Activated B cell treated with CpG ODN at 0.5 μM for 24 hours (primary cell): Measurements from ENCODE around the gene ARHGAP21. TPM values are rescaled to one million over a fixed set of nuclear protein-coding genes. Genes with fewer than 3 reads are reported as not detected.
"Not testable (repeated sequence)": the region's sequence is repeated elsewhere in the genome, so short reads cannot be mapped to it uniquely, and the experiment has no call there.

Source experiments
- ATAC-seq: fragments of 200-7000 bp; cut with Tn5 transposase; one replicate; pipeline ENCODE4 v1.10.0; 2021; ENCODE audit warnings: low read depth, mild to moderate bottlenecking, moderate library complexity
- CTCF ChIA-PET: fragments of 350-600 bp; sonication (Branson Sonifier 250); formaldehyde crosslinking; loops from one replicate; lab custom pipeline; 2021; ENCODE audit warnings: antibody characterized with exemption; lab: Charles Lee
- POLR2A ChIA-PET: fragments of 350-600 bp; sonication (Branson Sonifier 250); formaldehyde crosslinking; loops from one replicate; lab custom pipeline; 2021; ENCODE audit warnings: antibody characterized with exemption; lab: Charles Lee
- DNase-seq: peaks from one replicate; pipeline ENCODE4 v3.0.0; 2022
- H3K27ac Mint-ChIP-seq: one replicate; pipeline ENCODE4 v1.8.0; 2020; ENCODE audit warnings: mixed read lengths
- H3K27me3 Mint-ChIP-seq: one replicate; pipeline ENCODE4 v1.8.0; 2021; ENCODE audit warnings: mixed read lengths
- H3K36me3 Mint-ChIP-seq: one replicate; pipeline ENCODE4 v1.8.0; 2021; ENCODE audit warnings: low read depth, mixed read lengths
- H3K4me1 Mint-ChIP-seq: one replicate; pipeline ENCODE4 v1.8.0; 2021; ENCODE audit warnings: mixed read lengths
- H3K4me3 Mint-ChIP-seq: one replicate; pipeline ENCODE4 v1.8.0; 2020; ENCODE audit warnings: mild to moderate bottlenecking, mixed read lengths
- H3K9me3 Mint-ChIP-seq: one replicate; pipeline ENCODE4 v1.8.0; 2020; ENCODE audit warnings: mixed read lengths
- intact Hi-C: fragments of 100-400 bp; cut with micrococcal nuclease; formaldehyde crosslinking; loops from one replicate; pipeline ENCODE4 v1.15.1; 2024
- total RNA-seq: library from RNA; stranded (reverse); gene quantifications from 2 replicates; pipeline ENCODE4 v1.2.3, GENCODE V29; 2022
- TF ChIP-seq, protein P1 (sequence below): fragments of 200-600 bp; IDR thresholded peaks from one replicate; pipeline ENCODE4 v1.8.0; 2022; ENCODE audit warnings: antibody characterized with exemption, mild to moderate bottlenecking

ARHGAP21 gene
- total RNA-seq, 1 donor from 2014 or later, result 20.8 TPM

GRCh38 chr10:24759672-24760071 lies 36.0 kb upstream of the ARHGAP21 start:
- TF ChIP-seq, protein P1, sequence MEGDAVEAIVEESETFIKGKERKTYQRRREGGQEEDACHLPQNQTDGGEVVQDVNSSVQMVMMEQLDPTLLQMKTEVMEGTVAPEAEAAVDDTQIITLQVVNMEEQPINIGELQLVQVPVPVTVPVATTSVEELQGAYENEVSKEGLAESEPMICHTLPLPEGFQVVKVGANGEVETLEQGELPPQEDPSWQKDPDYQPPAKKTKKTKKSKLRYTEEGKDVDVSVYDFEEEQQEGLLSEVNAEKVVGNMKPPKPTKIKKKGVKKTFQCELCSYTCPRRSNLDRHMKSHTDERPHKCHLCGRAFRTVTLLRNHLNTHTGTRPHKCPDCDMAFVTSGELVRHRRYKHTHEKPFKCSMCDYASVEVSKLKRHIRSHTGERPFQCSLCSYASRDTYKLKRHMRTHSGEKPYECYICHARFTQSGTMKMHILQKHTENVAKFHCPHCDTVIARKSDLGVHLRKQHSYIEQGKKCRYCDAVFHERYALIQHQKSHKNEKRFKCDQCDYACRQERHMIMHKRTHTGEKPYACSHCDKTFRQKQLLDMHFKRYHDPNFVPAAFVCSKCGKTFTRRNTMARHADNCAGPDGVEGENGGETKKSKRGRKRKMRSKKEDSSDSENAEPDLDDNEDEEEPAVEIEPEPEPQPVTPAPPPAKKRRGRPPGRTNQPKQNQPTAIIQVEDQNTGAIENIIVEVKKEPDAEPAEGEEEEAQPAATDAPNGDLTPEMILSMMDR, result no peak
- H3K4me1 Mint-ChIP-seq, result no peaks in the 10 kb centered on the region
- H3K36me3 Mint-ChIP-seq, result no peaks in the 10 kb centered on the region
- H3K9me3 Mint-ChIP-seq, result peaks cover 3% of the 10 kb centered on the region
- no peak overlapping the region for H3K27ac Mint-ChIP-seq
- H3K4me3 Mint-ChIP-seq, result no peak overlapping the region
- H3K27me3 Mint-ChIP-seq, result no peaks in the 10 kb centered on the region
- no peak for DNase-seq
- ChIA-PET CTCF (no interaction called here), POLR2A (no interaction called here)
- no peak for ATAC-seq
- intact Hi-C loops, result no loop called here

GRCh38 chr10:24758254-24758653 lies 34.6 kb upstream of the ARHGAP21 start:
- intact Hi-C loops, H3K9me3 Mint-ChIP-seq, H3K4me1 Mint-ChIP-seq, H3K27me3 Mint-ChIP-seq, H3K27ac Mint-ChIP-seq, H3K4me3 Mint-ChIP-seq, DNase-seq, ATAC-seq, POLR2A ChIA-PET, H3K36me3 Mint-ChIP-seq, CTCF ChIA-PET: not testable (repeated sequence)

- intact Hi-C loops, result no loop called here
- CTCF ChIA-PET, result no interaction called here
- Mint-ChIP-seq H3K9me3 (no peaks in the 10 kb centered on the region), H3K27ac (no peak overlapping the region), H3K4me1 (no peaks in the 10 kb centered on the region), H3K4me3 (no peak overlapping the region), H3K27me3 (no peaks in the 10 kb centered on the region), H3K36me3 (no peaks in the 10 kb centered on the region)
- ATAC-seq (no peak), DNase-seq (no peak)
- POLR2A ChIA-PET, result no interaction called here
- TF ChIP-seq, protein P1, result no peak
Observed at GRCh38 chr10:24756283-24756682, 32.6 kb upstream of the ARHGAP21 start.

GRCh38 chr10:24751716-24752115 lies 28.0 kb upstream of the ARHGAP21 start:
- H3K36me3 Mint-ChIP-seq, result no peaks in the 10 kb centered on the region
- H3K27me3 Mint-ChIP-seq, result no peaks in the 10 kb centered on the region
- DNase-seq (no peak), ATAC-seq (no peak)
- ChIA-PET POLR2A (no interaction called here), CTCF (no interaction called here)
- no peak overlapping the region for H3K4me3 Mint-ChIP-seq
- no peaks in the 10 kb centered on the region for H3K9me3 Mint-ChIP-seq
- TF ChIP-seq, protein P1, result no peak
- no peaks in the 10 kb centered on the region for H3K4me1 Mint-ChIP-seq
- no peak overlapping the region for H3K27ac Mint-ChIP-seq
- intact Hi-C loops, result no loop called here

DNA sequence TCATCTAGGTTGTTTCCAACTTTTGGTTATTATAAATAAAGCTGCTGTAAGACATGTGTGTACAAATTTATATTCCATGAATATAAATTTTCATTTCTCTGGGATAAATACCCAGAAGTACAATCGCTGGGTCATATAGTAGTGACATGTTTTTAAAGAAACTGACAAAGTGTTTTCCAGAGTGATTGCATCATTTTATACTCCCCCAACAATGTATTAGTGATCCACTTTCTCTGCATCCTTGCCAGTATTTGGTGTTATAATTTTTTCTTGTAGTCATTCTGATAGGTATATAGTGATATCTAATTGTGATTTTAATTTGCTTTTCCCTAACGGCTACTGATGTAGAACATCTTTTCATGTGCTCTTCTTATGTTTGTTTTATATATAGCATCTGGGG lies 27.0 kb upstream of the ARHGAP21 start:
- H3K27me3 Mint-ChIP-seq, result no peaks in the 10 kb centered on the region
- no peak overlapping the region for H3K27ac Mint-ChIP-seq
- no peaks in the 10 kb centered on the region for H3K9me3 Mint-ChIP-seq
- H3K4me3 Mint-ChIP-seq, result no peak overlapping the region
- no peaks in the 10 kb centered on the region for H3K4me1 Mint-ChIP-seq
- ATAC-seq (no peak), DNase-seq (no peak)
- TF ChIP-seq, protein P1, result no peak
- H3K36me3 Mint-ChIP-seq, result no peaks in the 10 kb centered on the region
- ChIA-PET POLR2A (no interaction called here), CTCF (no interaction called here)
- intact Hi-C loops, result no loop called here

- no peaks in the 10 kb centered on the region for H3K27me3 Mint-ChIP-seq
- H3K4me3 Mint-ChIP-seq, result no peak overlapping the region
- H3K36me3 Mint-ChIP-seq, result no peaks in the 10 kb centered on the region
- H3K9me3 Mint-ChIP-seq, result no peaks in the 10 kb centered on the region
- TF ChIP-seq, protein P1, result no peak
- POLR2A ChIA-PET, result no interaction called here
- CTCF ChIA-PET, result no interaction called here
- H3K27ac Mint-ChIP-seq, result no peak overlapping the region
- intact Hi-C loops, result no loop called here
- ATAC-seq (no peak), DNase-seq (no peak)
- no peaks in the 10 kb centered on the region for H3K4me1 Mint-ChIP-seq
Observed at GRCh38 chr10:24748214-24748613, 24.5 kb upstream of the ARHGAP21 start.
